ENCODE measurements around the gene GNG3. TPM values are rescaled to one million over a fixed set of nuclear protein-coding genes. Genes with fewer than 3 reads are reported as not detected.

The GNG3 gene
- total and polyA plus RNA-seq, 2 of the 8 experiments (the other 6 are each of a cell fraction or from before 2014, with no cell fraction given) = 4.9 to 12.1 TPM

DNA sequence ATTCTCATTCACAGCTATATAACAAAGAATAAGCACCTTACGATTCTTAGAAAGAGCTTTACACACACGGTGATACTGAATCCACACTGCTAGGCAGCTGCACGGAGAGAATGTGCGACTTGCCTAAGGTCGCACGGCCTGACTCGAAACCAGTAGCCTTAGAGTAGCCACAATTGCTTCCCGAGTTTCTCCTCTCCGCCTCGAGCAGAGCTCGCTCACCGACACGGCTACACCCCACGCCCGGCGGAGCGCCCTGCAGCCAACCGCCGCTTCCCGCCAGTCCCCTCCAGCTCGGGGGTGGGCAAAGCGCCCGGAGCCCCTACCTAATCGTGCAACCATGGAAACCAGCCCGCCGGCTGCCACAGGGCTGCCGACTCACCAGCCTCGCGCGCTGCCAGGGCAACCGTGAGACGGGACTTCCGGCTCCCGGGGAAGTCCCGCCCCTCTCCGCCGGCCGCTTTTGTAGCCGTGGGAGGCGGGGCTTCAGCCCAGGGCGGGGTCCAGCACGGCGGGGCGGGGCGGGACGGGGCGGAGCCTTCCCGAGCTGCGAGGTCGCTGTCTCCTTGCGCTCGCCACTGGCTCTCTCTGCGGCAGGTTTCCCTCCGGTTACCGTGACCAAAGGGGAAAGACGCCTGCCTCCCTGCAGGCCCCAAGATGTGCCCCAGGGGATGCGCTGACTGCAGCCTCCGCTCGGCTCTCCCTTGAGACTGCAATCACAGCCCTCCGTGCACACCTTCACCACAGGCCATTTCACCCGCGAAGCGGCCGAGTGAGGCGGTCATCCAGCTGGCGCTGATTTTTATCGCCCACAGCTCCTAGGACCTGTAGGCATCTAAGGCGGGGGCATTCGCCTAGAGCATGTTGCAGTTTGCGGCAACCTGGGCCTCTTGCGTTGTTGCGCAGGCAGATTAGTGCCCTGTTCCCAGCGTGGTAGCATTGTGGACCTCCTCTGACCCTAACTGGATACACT, 1.3 kb upstream of the GNG3 start (continued):
- TF ChIP-seq, protein P1, sequence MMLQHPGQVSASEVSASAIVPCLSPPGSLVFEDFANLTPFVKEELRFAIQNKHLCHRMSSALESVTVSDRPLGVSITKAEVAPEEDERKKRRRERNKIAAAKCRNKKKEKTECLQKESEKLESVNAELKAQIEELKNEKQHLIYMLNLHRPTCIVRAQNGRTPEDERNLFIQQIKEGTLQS (IDR thresholded peaks at IDR 0.05; ENCODE audit: insufficient read depth, low read depth, low read length) = no peak
- TF ChIP-seq SP4 (IDR thresholded peaks at IDR 0.05; ENCODE audit: low read length) (no peak), SIX5 (IDR thresholded peaks at IDR 0.05; ENCODE audit: low read depth, low read length) (no peak), EP300 (IDR thresholded peaks at IDR 0.05; ENCODE audit: borderline replicate concordance in 1 of 2, low read depth in 2 of 2, low read length in 2 of 2) (no peak), KDM5A (IDR thresholded peaks at IDR 0.05; ENCODE audit: low read length) (no peak), HDAC2 (IDR thresholded peaks at IDR 0.05; ENCODE audit: borderline replicate concordance in 1 of 2, low read depth in 2 of 2, low read length in 2 of 2) (no peak), JUN (IDR thresholded peaks at IDR 0.05; ENCODE audit: low read depth, low read length) (no peak), TBP (IDR thresholded peaks at IDR 0.05; ENCODE audit: low read depth, low read length) (no peak), CREB1 (IDR thresholded peaks at IDR 0.05) (peak; percentile 53; the same call in 1 of the 2 replicates), SRF (IDR thresholded peaks at IDR 0.05; ENCODE audit: low read depth, low read length) (no peak), RXRA (IDR thresholded peaks at IDR 0.05; ENCODE audit: insufficient read depth, low read depth, low read length) (no peak), CEBPB (IDR thresholded peaks at IDR 0.05; ENCODE audit: low read depth, low read length) (no peak), POLR2AphosphoS5 (IDR thresholded peaks at IDR 0.05; ENCODE audit: low read depth, low read length) (peak; percentile 75; the same call in 1 of the 2 replicates), CTCF (IDR thresholded peaks at IDR 0.05; ENCODE audit: control extremely low read depth in 1 of 3, insufficient read depth in 1 of 3, low read depth in 1 of 3, low read length in 3 of 3) (no peak), EGR1 (IDR thresholded peaks at IDR 0.05; ENCODE audit: borderline replicate concordance, low read depth, low read length) (no peak), CTBP2 (IDR thresholded peaks at IDR 0.05; ENCODE audit: borderline replicate concordance, insufficient read depth, insufficient read length, low read length) (no peak), RNF2 (IDR thresholded peaks at IDR 0.05; ENCODE audit: borderline replicate concordance, low read depth, low read length, missing control alignments, poor library complexity, severe bottlenecking) (peak; percentile 46), PHF8 (conservative IDR thresholded peaks at IDR 0.05; ENCODE audit: low read depth, low read length) (peak; percentile 65)
- TF ChIP-seq, protein P2, sequence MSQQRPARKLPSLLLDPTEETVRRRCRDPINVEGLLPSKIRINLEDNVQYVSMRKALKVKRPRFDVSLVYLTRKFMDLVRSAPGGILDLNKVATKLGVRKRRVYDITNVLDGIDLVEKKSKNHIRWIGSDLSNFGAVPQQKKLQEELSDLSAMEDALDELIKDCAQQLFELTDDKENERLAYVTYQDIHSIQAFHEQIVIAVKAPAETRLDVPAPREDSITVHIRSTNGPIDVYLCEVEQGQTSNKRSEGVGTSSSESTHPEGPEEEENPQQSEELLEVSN (IDR thresholded peaks at IDR 0.05) = no peak
